Stimulated activated naive B cell treated with anti-CD40 and anti-IgM and Interleukin-4, amounts not matched to agents 10 μg/mL and 1 μg/mL and 100 μg/mL, for 72 hours (primary cell): ENCODE data around the gene MCRIP1.
"Not testable (repeated sequence)": the region's sequence is repeated elsewhere in the genome, so short reads cannot be mapped to it uniquely, and the experiment has no call there.

Experiments
- ATAC-seq, 2 donors: fragments of 150-1000 bp; cut with Tn5 transposase; replicated peaks; 2 replicates each; pipeline ENCODE4 v1.10.0; 2021; ENCODE audit warnings: moderate library complexity in 1 of 2
- DNase-seq: peaks from one replicate; pipeline ENCODE4 v3.0.0; 2021
- H3K27ac Mint-ChIP-seq: one replicate; pipeline ENCODE4 v1.8.0; 2022; ENCODE audit warnings: mild to moderate bottlenecking, mixed read lengths
- H3K27me3 Mint-ChIP-seq, 2 donors: one replicate each; pipeline ENCODE4 v1.8.0; 2022; ENCODE audit warnings: mixed read lengths in 2 of 2
- H3K36me3 Mint-ChIP-seq, 2 donors: one replicate each; pipeline ENCODE4 v1.8.0; 2022; ENCODE audit warnings: mixed read lengths in 2 of 2, mild to moderate bottlenecking in 1 of 2
- H3K4me1 Mint-ChIP-seq, 2 donors: one replicate each; pipeline ENCODE4 v1.8.0; 2022; ENCODE audit warnings: mixed read lengths in 2 of 2, mild to moderate bottlenecking in 1 of 2
- H3K4me3 Mint-ChIP-seq, 2 donors: one replicate each; pipeline ENCODE4 v1.8.0; 2022; ENCODE audit warnings: mild to moderate bottlenecking in 2 of 2, mixed read lengths in 2 of 2, moderate library complexity in 1 of 2
- H3K9me3 Mint-ChIP-seq, 2 donors: one replicate each; pipeline ENCODE4 v1.8.0; 2022; ENCODE audit warnings: mixed read lengths in 2 of 2, mild to moderate bottlenecking in 1 of 2

The MCRIP1 gene

GRCh38 chr17:81840826-81841778, 8.0 kb upstream of the MCRIP1 start:
- Mint-ChIP-seq H3K9me3 (no peaks in the 10 kb centered on the region), H3K4me1 (peaks cover 0 to 2% of the 10 kb centered on the region in 2 donors), H3K36me3 (peaks cover 30 to 31% of the 10 kb centered on the region in 2 donors), H3K27me3 (no peaks in the 10 kb centered on the region), H3K4me3 (no peak overlapping the region), H3K27ac (no peak overlapping the region)
- DNase-seq, result no peak
- ATAC-seq, result no peak

- not testable (repeated sequence) for H3K27me3 Mint-ChIP-seq, DNase-seq, ATAC-seq, H3K27ac Mint-ChIP-seq, H3K9me3 Mint-ChIP-seq, H3K4me3 Mint-ChIP-seq, H3K4me1 Mint-ChIP-seq
- H3K36me3 Mint-ChIP-seq, result peaks cover 30% of the 10 kb centered on the region in 2 donors
These were observed 7.0 kb upstream of the MCRIP1 start for GRCh38 chr17:81840059-81840458.

DNA sequence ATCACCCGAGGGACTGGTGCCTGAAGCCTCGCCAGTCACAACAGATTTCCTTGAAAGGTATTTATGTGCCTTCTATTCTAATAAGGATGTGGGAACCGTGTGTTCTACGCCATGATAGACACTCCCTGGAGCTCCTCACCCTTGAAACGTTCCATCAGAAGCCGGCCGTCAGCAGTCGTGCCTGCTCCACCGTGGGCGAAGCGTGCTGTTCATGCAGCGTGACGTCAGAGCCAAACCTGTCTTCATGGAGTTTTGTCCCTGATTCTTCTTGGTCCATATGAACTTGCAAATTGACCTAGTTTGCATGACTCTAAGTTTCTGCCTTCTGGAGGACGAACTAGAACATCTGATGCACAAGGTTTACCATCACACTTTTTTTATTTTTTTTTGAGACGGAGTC, 6.2 kb upstream of the MCRIP1 start:
- H3K36me3 Mint-ChIP-seq, result peaks cover 23 to 24% of the 10 kb centered on the region in 2 donors
- peaks cover 3 to 4% of the 10 kb centered on the region in 2 donors for H3K4me1 Mint-ChIP-seq
- DNase-seq (no peak), ATAC-seq (no peak)
- no peak overlapping the region for H3K4me3 Mint-ChIP-seq
- no peak overlapping the region for H3K27ac Mint-ChIP-seq
- no peaks in the 10 kb centered on the region for H3K27me3 Mint-ChIP-seq
- H3K9me3 Mint-ChIP-seq, result no peaks in the 10 kb centered on the region

- no peak for DNase-seq
- Mint-ChIP-seq H3K9me3 (no peaks in the 10 kb centered on the region), H3K4me3 (no peak overlapping the region), H3K4me1 (peaks cover 3 to 4% of the 10 kb centered on the region in 2 donors), H3K27ac (no peak overlapping the region), H3K27me3 (no peaks in the 10 kb centered on the region), H3K36me3 (peaks cover 19 to 20% of the 10 kb centered on the region in 2 donors)
- no peak for ATAC-seq
These were observed 5.7 kb upstream of the MCRIP1 start for GRCh38 chr17:81838753-81839255.

- Mint-ChIP-seq H3K27ac (no peak overlapping the region), H3K4me3 (no peak overlapping the region), H3K4me1 (peaks cover 5% of the 10 kb centered on the region in 2 donors), H3K9me3 (no peaks in the 10 kb centered on the region), H3K27me3 (no peaks in the 10 kb centered on the region), H3K36me3 (peaks cover 7 to 8% of the 10 kb centered on the region in 2 donors)
- DNase-seq (no peak), ATAC-seq (no peak)
These were observed 4.5 kb upstream of the MCRIP1 start for GRCh38 chr17:81837641-81838040.

GRCh38 chr17:81834831-81835267, 1.8 kb upstream of the MCRIP1 start, which contains the start of gene PPP1R27:
TSS of gene PPP1R27 (minus strand) at chr17:81835050. CDS start at chr17:81834953, 97 bp downstream.
- H3K4me1 Mint-ChIP-seq, result peaks cover 17 to 28% of the 10 kb centered on the region in 2 donors
- peaks cover 6 to 8% of the 10 kb centered on the region in 2 donors for H3K36me3 Mint-ChIP-seq
- no peak for ATAC-seq
- DNase-seq, result no peak
- no peaks in the 10 kb centered on the region for H3K9me3 Mint-ChIP-seq
- H3K4me3 Mint-ChIP-seq, result peak within 1 kb of the TSS; percentile 86 to 87
- H3K27ac Mint-ChIP-seq, result peak within 1 kb of the TSS; percentile 96
- no peaks in the 10 kb centered on the region for H3K27me3 Mint-ChIP-seq

- ATAC-seq, result no peak
- peak overlapping the region; percentile 96 for H3K27ac Mint-ChIP-seq
- DNase-seq, result no peak
- H3K4me3 Mint-ChIP-seq, result peak overlapping the region; percentile 86 to 87
- peaks cover 8 to 9% of the 10 kb centered on the region in 2 donors for H3K36me3 Mint-ChIP-seq
- peaks cover 20 to 33% of the 10 kb centered on the region in 2 donors for H3K4me1 Mint-ChIP-seq
- H3K9me3 Mint-ChIP-seq, result no peaks in the 10 kb centered on the region
- H3K27me3 Mint-ChIP-seq, result no peaks in the 10 kb centered on the region
These were observed 1.1 kb upstream of the MCRIP1 start for GRCh38 chr17:81833921-81834830.

GRCh38 chr17:81832608-81833159, 407 bp downstream of the MCRIP1 start:
- Mint-ChIP-seq H3K27me3 (no peaks in the 10 kb centered on the region), H3K27ac (peak overlapping the region; percentile 96), H3K4me3 (peak overlapping the region; percentile 87 to 96), H3K4me1 (peaks cover 24 to 40% of the 10 kb centered on the region in 2 donors), H3K9me3 (no peaks in the 10 kb centered on the region), H3K36me3 (peaks cover 8 to 9% of the 10 kb centered on the region in 2 donors)
- peak; percentile 58 to 63 for ATAC-seq
- no peak for DNase-seq

DNA sequence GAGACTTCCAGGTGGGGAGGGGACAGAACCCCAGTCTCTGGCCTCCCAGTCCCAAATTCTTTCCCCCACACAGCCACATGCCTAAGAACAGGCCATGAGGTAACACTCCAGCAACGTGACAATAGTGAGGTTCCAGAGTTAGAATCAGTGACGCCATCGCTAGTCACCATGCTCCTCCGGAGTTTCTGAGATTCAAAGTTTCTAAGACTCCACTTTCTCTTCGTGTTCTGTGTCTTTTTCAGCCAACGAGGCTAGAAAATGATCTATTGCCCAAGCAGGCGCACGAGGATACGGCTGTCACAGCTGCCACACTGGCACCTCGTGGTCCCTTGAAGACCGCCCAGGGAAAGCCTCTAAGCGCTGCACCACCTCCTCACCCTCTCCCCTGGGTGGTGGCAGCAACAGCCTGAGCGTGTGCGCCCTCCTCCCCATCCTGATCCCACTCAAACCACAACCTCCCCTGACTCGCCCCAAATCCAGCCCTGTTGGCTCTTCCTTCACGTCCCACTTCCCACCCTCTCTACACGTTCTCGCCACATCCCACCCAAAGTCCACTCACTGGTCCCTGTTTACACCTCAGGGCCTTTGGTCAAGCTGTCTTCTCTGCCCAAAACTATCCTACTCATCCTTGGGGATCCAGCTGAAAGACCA, 1.0 kb downstream of the MCRIP1 start:
- H3K4me3 Mint-ChIP-seq, result peak overlapping the region; percentile 87 to 96
- peaks cover 8 to 9% of the 10 kb centered on the region in 2 donors for H3K36me3 Mint-ChIP-seq
- H3K9me3 Mint-ChIP-seq, result no peaks in the 10 kb centered on the region
- H3K4me1 Mint-ChIP-seq, result peaks cover 24 to 40% of the 10 kb centered on the region in 2 donors
- H3K27me3 Mint-ChIP-seq, result no peaks in the 10 kb centered on the region
- DNase-seq, result peak; percentile 35
- ATAC-seq, result peak; percentile 49 to 58
- H3K27ac Mint-ChIP-seq, result peak overlapping the region; percentile 96

GRCh38 chr17:81831563-81831956, 1.5 kb downstream of the MCRIP1 start:
- Mint-ChIP-seq H3K27me3 (no peaks in the 10 kb centered on the region), H3K36me3 (peaks cover 8 to 9% of the 10 kb centered on the region in 2 donors), H3K4me3 (peak overlapping the region; percentile 87 to 96), H3K9me3 (no peaks in the 10 kb centered on the region), H3K4me1 (peaks cover 24 to 40% of the 10 kb centered on the region in 2 donors), H3K27ac (peak overlapping the region; percentile 96)
- ATAC-seq (no peak), DNase-seq (no peak)

DNA sequence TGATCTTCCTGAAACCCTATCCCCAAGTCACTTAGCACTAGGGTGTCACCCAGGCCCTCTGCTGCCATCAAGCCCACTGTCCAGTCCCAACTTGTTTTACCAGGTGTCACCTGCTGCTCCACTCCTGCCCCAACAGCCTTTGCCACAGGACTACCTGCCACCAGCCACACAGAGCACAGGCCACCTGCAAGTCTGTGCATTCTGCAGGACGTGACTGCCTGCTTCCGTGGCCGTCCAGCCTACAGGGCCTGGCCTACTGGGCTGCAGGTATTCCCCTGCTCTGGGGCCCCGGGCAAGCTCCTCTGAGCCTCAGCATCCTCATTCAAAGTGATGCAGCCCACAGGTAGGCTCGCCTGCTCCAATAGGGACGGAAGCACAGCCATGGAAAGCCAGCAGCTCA, 3.2 kb downstream of the MCRIP1 start:
- Mint-ChIP-seq H3K27ac (no peak overlapping the region), H3K9me3 (no peaks in the 10 kb centered on the region), H3K36me3 (peaks cover 4 to 10% of the 10 kb centered on the region in 2 donors), H3K27me3 (no peaks in the 10 kb centered on the region), H3K4me3 (no peak overlapping the region), H3K4me1 (peaks cover 25 to 40% of the 10 kb centered on the region in 2 donors)
- ATAC-seq (no peak), DNase-seq (no peak)

- Mint-ChIP-seq H3K4me3 (no peak overlapping the region), H3K27ac (no peak overlapping the region), H3K9me3 (no peaks in the 10 kb centered on the region), H3K36me3 (peaks cover 7 to 13% of the 10 kb centered on the region in 2 donors), H3K27me3 (no peaks in the 10 kb centered on the region), H3K4me1 (peaks cover 24 to 36% of the 10 kb centered on the region in 2 donors)
- DNase-seq (no peak), ATAC-seq (no peak)
These were observed 4.4 kb downstream of the MCRIP1 start for GRCh38 chr17:81828656-81829055.

GRCh38 chr17:81825841-81826466, 7.1 kb downstream of the MCRIP1 start:
- H3K27me3 Mint-ChIP-seq, result no peaks in the 10 kb centered on the region
- ATAC-seq, result no peak
- H3K36me3 Mint-ChIP-seq, result peaks cover 12 to 20% of the 10 kb centered on the region in 2 donors
- no peaks in the 10 kb centered on the region for H3K9me3 Mint-ChIP-seq
- H3K27ac Mint-ChIP-seq, result no peak overlapping the region
- no peak overlapping the region for H3K4me3 Mint-ChIP-seq
- no peak for DNase-seq
- H3K4me1 Mint-ChIP-seq, result peaks cover 15 to 25% of the 10 kb centered on the region in 2 donors
